Activated CD8-positive, alpha-beta memory T cell treated with anti-CD3 and anti-CD28 coated beads, Interleukin-2, amount 50 U/mL, for 1 hour (primary cell): ENCODE results near the gene SLC22A7.
"Not testable (repeated sequence)": the region's sequence is repeated elsewhere in the genome, so short reads cannot be mapped to it uniquely, and the experiment has no call there.

Source experiments
- DNase-seq: peaks from one replicate; pipeline ENCODE4 v3.0.0-alpha.2; 2020; ENCODE audit errors: extremely low read depth

Gene SLC22A7

GRCh38 chr6:43339168-43339567 lies 41.1 kb downstream of the SLC22A7 start:
- DNase-seq: no peak

- not testable (repeated sequence) for DNase-seq
Measured at GRCh38 chr6:43346243-43346642, 48.2 kb downstream of the SLC22A7 start.

DNA sequence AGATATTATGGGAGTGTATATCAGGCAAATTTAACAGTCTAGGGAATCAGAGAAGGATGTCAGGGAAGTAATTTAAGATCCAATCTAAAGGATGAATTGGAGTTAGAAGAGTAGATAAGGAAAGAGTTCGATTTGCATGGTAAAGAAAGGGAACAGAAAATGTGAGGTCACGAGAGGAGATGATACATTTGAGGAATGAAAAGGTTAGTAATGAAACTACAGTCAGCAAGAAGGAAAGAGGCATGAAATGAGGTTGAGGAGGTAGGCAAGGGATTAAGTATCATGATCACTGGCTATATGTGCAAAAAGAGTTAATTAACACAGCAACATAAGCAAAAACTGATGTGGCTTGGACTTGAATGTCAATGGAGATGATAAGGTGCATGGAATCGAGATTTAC lies 49.0 kb downstream of the SLC22A7 start:
- no peak for DNase-seq

DNA sequence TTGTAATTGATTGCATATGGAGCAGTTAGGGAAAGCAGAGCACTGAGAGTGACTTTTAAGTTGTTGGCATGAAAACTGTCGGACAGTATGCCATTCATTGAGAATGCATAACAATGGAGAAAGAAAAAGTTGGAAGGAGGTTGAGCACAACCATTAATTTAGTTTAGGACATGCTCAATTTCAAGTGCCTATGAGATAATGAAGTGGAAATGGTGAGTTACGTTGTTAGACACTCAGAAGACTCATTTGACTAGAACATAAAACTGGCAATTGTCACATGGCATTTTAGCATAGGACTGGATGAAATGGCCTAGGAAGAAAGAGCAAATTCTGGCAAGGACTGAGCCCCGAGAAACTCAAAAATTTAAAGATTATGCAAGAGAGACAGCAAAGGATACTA lies 49.4 kb downstream of the SLC22A7 start:
- no peak for DNase-seq

- not testable (repeated sequence) for DNase-seq
Measured at GRCh38 chr6:43351951-43352350, 53.9 kb downstream of the SLC22A7 start.
